GM23338 (cell line): ENCODE results near the gene MID1. TPM values are rescaled to one million over a fixed set of nuclear protein-coding genes. Genes with fewer than 3 reads are reported as not detected.

Experiments
- ATAC-seq: fragments of 200-7000 bp; cut with Tn5 transposase; 3 replicates; pipeline ENCODE4 v1.9.1; 2020
- DNase-seq: peaks from one replicate; pipeline ENCODE4 v3.0.0-alpha.2; 2015; ENCODE audit warnings: low spot score
- H2AFZ ChIP-seq: fragments of 200-600 bp; sonication (generic); 2 replicates; pipeline ENCODE4 v1.8.0; 2016; ENCODE audit warnings: antibody characterized with exemption, mild to moderate bottlenecking, moderate library complexity
- H3F3A ChIP-seq: fragments of 200-600 bp; sonication (generic); replicated peaks from 2 replicates; pipeline ENCODE4 v1.8.0; 2017; ENCODE audit warnings: antibody characterized with exemption, mixed run types, low read depth
- H3K27ac ChIP-seq: fragments of 200-600 bp; sonication (generic); 2 replicates; pipeline ENCODE4 v1.6.1; 2016; ENCODE audit warnings: low read depth
- H3K27me3 ChIP-seq: fragments of 200-600 bp; sonication (generic); 2 replicates; pipeline ENCODE4 v1.8.0; 2016; ENCODE audit warnings: mild to moderate bottlenecking, mixed run types, moderate library complexity; ENCODE audit not compliant: insufficient read depth
- H3K36me3 ChIP-seq: fragments of 200-600 bp; sonication (generic); 2 replicates; pipeline ENCODE4 v1.8.0; 2016; ENCODE audit warnings: mild to moderate bottlenecking; ENCODE audit not compliant: insufficient read depth
- H3K4me1 ChIP-seq: fragments of 200-600 bp; sonication (generic); 2 replicates; pipeline ENCODE4 v1.8.0; 2016; ENCODE audit warnings: mild to moderate bottlenecking, moderate library complexity; ENCODE audit not compliant: insufficient read depth
- H3K4me2 ChIP-seq: fragments of 200-600 bp; sonication (generic); 2 replicates; pipeline ENCODE4 v1.7.1; 2017; ENCODE audit warnings: mixed run types
- H3K4me3 ChIP-seq: fragments of 200-600 bp; sonication (generic); 2 replicates; pipeline ENCODE4 v1.6.1; 2016; ENCODE audit warnings: mixed run types
- H3K79me2 ChIP-seq: fragments of 200-600 bp; sonication (generic); replicated peaks from 2 replicates; pipeline ENCODE4 v1.8.0; 2017; ENCODE audit warnings: mild to moderate bottlenecking; ENCODE audit not compliant: insufficient read depth
- H3K9me2 ChIP-seq: fragments of 200-600 bp; sonication (generic); 2 replicates; pipeline ENCODE4 v1.8.0; 2017; ENCODE audit not compliant: insufficient read depth
- H4K20me1 ChIP-seq: fragments of 200-600 bp; sonication (generic); replicated peaks from 2 replicates; pipeline ENCODE4 v1.8.0; 2017; ENCODE audit warnings: mild to moderate bottlenecking; ENCODE audit not compliant: insufficient read depth
- H3K27ac Mint-ChIP-seq: 2 replicates; pipeline ENCODE4 v1.8.0; 2020; ENCODE audit warnings: inconsistent platforms, mild to moderate bottlenecking, moderate library complexity, mixed read lengths
- H3K27me3 Mint-ChIP-seq: 3 replicates; pipeline ENCODE4 v1.8.0; 2022; ENCODE audit warnings: low read depth, mild to moderate bottlenecking, moderate library complexity, mixed read lengths, inconsistent platforms; ENCODE audit not compliant: insufficient read depth, poor library complexity
- H3K36me3 Mint-ChIP-seq: 3 replicates; pipeline ENCODE4 v1.8.0; 2021; ENCODE audit warnings: low read depth, mild to moderate bottlenecking, inconsistent platforms, moderate library complexity, mixed read lengths
- H3K4me1 Mint-ChIP-seq: 3 replicates; pipeline ENCODE4 v1.8.0; 2020; ENCODE audit warnings: mild to moderate bottlenecking, inconsistent platforms, mixed read lengths
- H3K4me3 Mint-ChIP-seq: 3 replicates; pipeline ENCODE4 v1.8.0; 2021; ENCODE audit warnings: moderate library complexity, mild to moderate bottlenecking, inconsistent platforms, mixed read lengths
- H3K9me3 Mint-ChIP-seq: 3 replicates; pipeline ENCODE4 v1.8.0; 2020; ENCODE audit warnings: moderate library complexity, mild to moderate bottlenecking, inconsistent platforms, mixed read lengths
- CREB1 ChIP-seq: fragments of 250-450 bp; sonication (Bioruptor Pico); IDR thresholded peaks from 2 replicates; pipeline ENCODE4 v1.5.0; 2020; ENCODE audit warnings: low read depth, mild to moderate bottlenecking, moderate library complexity
- CTCF ChIP-seq, 2 experiments: fragments of 200-600 bp in 1 of 2; sonication (generic) in 1 of 2; conservative IDR thresholded peaks; 2 replicates each; pipeline versions ENCODE4 v1.5.1 to v1.6.1; 2016 to 2017; ENCODE audit warnings: antibody characterized with exemption in 2 of 2, low read depth in 2 of 2, mild to moderate bottlenecking in 2 of 2, moderate library complexity in 1 of 2
- ETS1 ChIP-seq: IDR thresholded peaks from 2 replicates; pipeline ENCODE4 v1.6.1; 2016; ENCODE audit warnings: antibody characterized with exemption
- EZH2 ChIP-seq: fragments of 200-600 bp; sonication (generic); IDR thresholded peaks from one replicate; pipeline ENCODE4 v1.8.0; 2017; ENCODE audit warnings: antibody characterized with exemption, mild to moderate bottlenecking, low read depth; ENCODE audit not compliant: unreplicated experiment
- JUNB ChIP-seq: IDR thresholded peaks from one replicate; pipeline ENCODE4 v1.6.1; 2016; ENCODE audit warnings: antibody characterized with exemption; ENCODE audit not compliant: unreplicated experiment
- NANOG ChIP-seq: IDR thresholded peaks from 2 replicates; pipeline ENCODE4 v1.6.1; 2016; ENCODE audit warnings: antibody characterized with exemption, borderline replicate concordance
- POLR2AphosphoS5 ChIP-seq: IDR thresholded peaks from 2 replicates; pipeline ENCODE4 v1.6.1; 2016; ENCODE audit warnings: antibody characterized with exemption, low read depth
- REST ChIP-seq: IDR thresholded peaks from one replicate; pipeline ENCODE4 v1.6.1; 2018; ENCODE audit warnings: antibody characterized with exemption; ENCODE audit not compliant: unreplicated experiment
- ZNF331 ChIP-seq: fragments of 250-450 bp; sonication (Bioruptor Pico); IDR thresholded peaks from 2 replicates; pipeline ENCODE4 v1.5.0; 2020; ENCODE audit warnings: low read depth, mild to moderate bottlenecking, moderate library complexity
- polyA plus RNA-seq: library from polyadenylated mRNA; unstranded; fragments of >200 nt; fragmentation: Nextera tagmentation; extraction: Ambion mirVana; gene quantifications from 2 replicates; pipeline ENCODE4 v1.2.1, GENCODE V29; 2016
- total RNA-seq: library from RNA; depleted of rRNA; stranded (reverse); fragments of >200 nt; shearing (Covaris generic); gene quantifications from 2 replicates; pipeline ENCODE4 v1.2.3, GENCODE V29; 2014

Gene MID1
- total and polyA plus RNA-seq, 2 experiments from 2014 or later = 27.2 to 39.3 TPM

GRCh38 chrX:10556405-10556804 is 64.0 kb downstream of the MID1 start (continued):
- no peak for TF ChIP-seq ETS1
- TF ChIP-seq CTCF (conservative IDR thresholded peaks at IDR 0.05; ENCODE audit: low read depth in 2 of 2) = no peak
- no peak for TF ChIP-seq POLR2AphosphoS5
- no peak for TF ChIP-seq JUNB
- TF ChIP-seq ZNF331 (CRISPR knock-in tag) = no peak

GRCh38 chrX:10555846-10556245 is 64.5 kb downstream of the MID1 start:
- Histone ChIP-seq H3K4me2 (no peak overlapping the region), H3K36me3 (no peaks in the 10 kb centered on the region), H3F3A (no peaks in the 10 kb centered on the region), H4K20me1 (no peaks in the 10 kb centered on the region), H3K79me2 (peaks cover 74% of the 10 kb centered on the region), H3K9me2 (no peaks in the 10 kb centered on the region), H3K27ac (no peak overlapping the region), H3K4me1 (peaks cover 11% of the 10 kb centered on the region), H2AFZ (no peak overlapping the region), H3K4me3 (no peak overlapping the region), H3K27me3 (no peaks in the 10 kb centered on the region)
- ATAC-seq = no peak
- Mint-ChIP-seq H3K4me3 (no peak overlapping the region), H3K9me3 (no peaks in the 10 kb centered on the region), H3K36me3 (0 out of 3 replicates have a peak, but pooled peaks cover 3% of the 10 kb centered on the region), H3K4me1 (peaks cover 37% of the 10 kb centered on the region), H3K27ac (no peak overlapping the region), H3K27me3 (no peaks in the 10 kb centered on the region)
- no peak for DNase-seq
- no peak for TF ChIP-seq NANOG

GRCh38 chrX:10554612-10555270 is 65.6 kb downstream of the MID1 start:
- Histone ChIP-seq H3K79me2 (peaks cover 63% of the 10 kb centered on the region), H3K27ac (no peak overlapping the region; the same call in 1 of the 2 replicates)
- no peak overlapping the region for H3K27ac Mint-ChIP-seq

More at GRCh38 chrX:10554612-10555270, 65.6 kb downstream of the MID1 start:
- H3K27me3 Mint-ChIP-seq = no peaks in the 10 kb centered on the region
- no peaks in the 10 kb centered on the region for H3K9me2 ChIP-seq
- H3K36me3 ChIP-seq = no peaks in the 10 kb centered on the region
- H2AFZ ChIP-seq = no peak overlapping the region
- peaks cover 37% of the 10 kb centered on the region for H3K4me1 Mint-ChIP-seq
- H3K36me3 Mint-ChIP-seq = 0 out of 3 replicates have a peak, but pooled peaks cover 3% of the 10 kb centered on the region
- H4K20me1 ChIP-seq = no peaks in the 10 kb centered on the region
- H3K4me2 ChIP-seq = no peak overlapping the region
- TF ChIP-seq EZH2 (no peak), REST (no peak), CREB1 (CRISPR knock-in tag) (no peak)
- H3K27me3 ChIP-seq = no peaks in the 10 kb centered on the region
- no peaks in the 10 kb centered on the region for H3K9me3 Mint-ChIP-seq
- no peak overlapping the region for H3K4me3 ChIP-seq
- no peaks in the 10 kb centered on the region for H3F3A ChIP-seq
- ATAC-seq (no peak), DNase-seq (no peak)
- H3K4me3 Mint-ChIP-seq = no peak overlapping the region
- peaks cover 15% of the 10 kb centered on the region for H3K4me1 ChIP-seq
